AML-193 (cell line): ENCODE results near the gene ADIPOR2.

ENCODE experiments used
- DNase-seq, 2 experiments: peaks; one replicate each; lab custom pipeline; 2025; lab: John Stamatoyannopoulos, UW

Gene ADIPOR2

GRCh38 chr12:1737652-1738286, 46.9 kb downstream of the ADIPOR2 start:
- no peak for DNase-seq

- no peak for DNase-seq
Measured at GRCh38 chr12:1738446-1738845, 47.6 kb downstream of the ADIPOR2 start.

- DNase-seq: no peak
Measured at GRCh38 chr12:1739368-1739767, 48.5 kb downstream of the ADIPOR2 start.

GRCh38 chr12:1740161-1740948, 49.5 kb downstream of the ADIPOR2 start:
- no peak for DNase-seq

- DNase-seq: no peak
Measured at GRCh38 chr12:1741154-1741949, 50.5 kb downstream of the ADIPOR2 start.

- no peak for DNase-seq
Measured at GRCh38 chr12:1744932-1745331, 54.1 kb downstream of the ADIPOR2 start.

- DNase-seq: peak in 1 of 2 experiments; percentile 2
Measured at GRCh38 chr12:1747609-1748008, 56.7 kb downstream of the ADIPOR2 start.

GRCh38 chr12:1749019-1749418, 58.1 kb downstream of the ADIPOR2 start:
- DNase-seq: no peak

- no peak for DNase-seq
Measured at GRCh38 chr12:1750300-1750699, 59.4 kb downstream of the ADIPOR2 start.

- DNase-seq: no peak
Measured at GRCh38 chr12:1758376-1758775, 67.5 kb downstream of the ADIPOR2 start.

GRCh38 chr12:1758887-1759286, 68.0 kb downstream of the ADIPOR2 start:
- DNase-seq: no peak

- DNase-seq: no peak
Measured at GRCh38 chr12:1760566-1761382, 69.9 kb downstream of the ADIPOR2 start.

- no peak for DNase-seq
Measured at GRCh38 chr12:1761857-1762256, 71.0 kb downstream of the ADIPOR2 start.

- no peak for DNase-seq
Measured at GRCh38 chr12:1763153-1763552, 72.3 kb downstream of the ADIPOR2 start.

GRCh38 chr12:1766110-1766509, 75.2 kb downstream of the ADIPOR2 start:
- DNase-seq: no peak

GRCh38 chr12:1767407-1768090, 76.7 kb downstream of the ADIPOR2 start:
- no peak for DNase-seq

- DNase-seq: no peak
Measured at GRCh38 chr12:1768615-1769014, 77.7 kb downstream of the ADIPOR2 start.

GRCh38 chr12:1769809-1770494, 79.1 kb downstream of the ADIPOR2 start:
- no peak for DNase-seq

- DNase-seq: no peak
Measured at GRCh38 chr12:1773937-1774655, 83.2 kb downstream of the ADIPOR2 start.
